Activated CD4-positive, alpha-beta T cell treated with anti-CD3 and anti-CD28 coated beads, Interleukin-2, amount 10 ng/mL, durations not matched to agents 7 days and 5 days (primary cell): Measurements from ENCODE around the gene ZGRF1. TPM values are rescaled to one million over a fixed set of nuclear protein-coding genes. Genes with fewer than 3 reads are reported as not detected.
"Not testable (repeated sequence)": the region's sequence is repeated elsewhere in the genome, so short reads cannot be mapped to it uniquely, and the experiment has no call there.

Experiments used
- CTCF ChIA-PET: fragments of 350-600 bp; sonication (Branson Sonifier 250); formaldehyde crosslinking; loops from one replicate; lab custom pipeline; 2021; ENCODE audit warnings: antibody characterized with exemption; lab: Charles Lee
- POLR2A ChIA-PET: fragments of 350-600 bp; sonication (Branson Sonifier 250); formaldehyde crosslinking; loops from one replicate; lab custom pipeline; 2021; ENCODE audit warnings: antibody characterized with exemption; lab: Charles Lee
- DNase-seq: peaks from one replicate; pipeline ENCODE4 v3.0.0-alpha.2; 2020
- H3K27ac Mint-ChIP-seq: one replicate; pipeline ENCODE4 v1.8.0; 2021; ENCODE audit warnings: mild to moderate bottlenecking, moderate library complexity, mixed read lengths
- H3K27me3 Mint-ChIP-seq: one replicate; pipeline ENCODE4 v1.8.0; 2021; ENCODE audit warnings: mixed read lengths
- H3K36me3 Mint-ChIP-seq: one replicate; pipeline ENCODE4 v1.8.0; 2021; ENCODE audit warnings: low read depth, mixed read lengths
- H3K4me1 Mint-ChIP-seq: one replicate; pipeline ENCODE4 v1.8.0; 2021; ENCODE audit warnings: mixed read lengths
- H3K4me3 Mint-ChIP-seq: one replicate; pipeline ENCODE4 v1.8.0; 2021; ENCODE audit warnings: mild to moderate bottlenecking, moderate library complexity, mixed read lengths
- H3K9me3 Mint-ChIP-seq: one replicate; pipeline ENCODE4 v1.8.0; 2021; ENCODE audit warnings: mixed read lengths
- total RNA-seq, 2 experiments: library from RNA; stranded (reverse); gene quantifications; one replicate each; pipeline ENCODE4 v1.2.3, GENCODE V29; 2021

ZGRF1 gene
- total RNA-seq, 2 experiments from 2014 or later, result 38.7 to 40.0 TPM

- H3K27me3 Mint-ChIP-seq, result no peaks in the 10 kb centered on the region
- POLR2A ChIA-PET, result no interaction called here
- CTCF ChIA-PET, result interaction anchor here (0.8 to 1.0 kb wide), 2 partner anchors 16 to 26 kb away, joined by 3 read pairs; no protein-coding TSS in a partner anchor
- no peak overlapping the region for H3K4me3 Mint-ChIP-seq
- DNase-seq, result no peak
- H3K36me3 Mint-ChIP-seq, result peaks cover 40% of the 10 kb centered on the region
- peaks cover 5% of the 10 kb centered on the region for H3K4me1 Mint-ChIP-seq
- no peaks in the 10 kb centered on the region for H3K9me3 Mint-ChIP-seq
- H3K27ac Mint-ChIP-seq, result no peak overlapping the region
Observed at GRCh38 chr4:112563431-112564200, 73.1 kb downstream of the ZGRF1 start.

DNA sequence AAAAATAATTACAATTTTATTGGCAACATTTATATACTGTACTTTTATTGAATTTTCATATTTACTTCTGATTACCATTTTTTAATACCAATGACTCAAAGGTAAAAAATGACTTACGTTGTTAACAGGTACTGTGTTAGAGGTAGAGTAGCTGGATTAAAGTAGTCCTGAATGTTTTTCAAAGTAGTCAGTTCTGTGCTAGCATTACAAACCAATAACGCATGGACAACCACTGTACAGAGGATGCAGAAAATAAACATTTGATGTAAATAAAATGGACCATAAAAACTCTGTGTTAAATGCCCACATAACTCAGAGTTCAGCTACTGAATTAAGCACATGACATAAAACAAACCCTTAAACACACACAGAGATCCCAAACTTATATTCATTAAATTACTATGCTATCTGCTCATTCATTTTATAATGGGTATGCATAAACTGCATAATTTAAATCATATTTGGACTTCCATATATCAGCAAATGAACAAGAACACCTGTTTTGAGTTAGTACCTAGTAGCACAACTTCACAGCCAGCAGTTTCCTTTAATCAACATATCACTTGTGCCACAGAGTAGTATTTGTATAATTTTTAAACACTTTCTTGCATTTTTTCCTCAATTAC lies 74.3 kb downstream of the ZGRF1 start:
- Mint-ChIP-seq H3K4me3 (no peak overlapping the region), H3K9me3 (no peaks in the 10 kb centered on the region), H3K27ac (no peak overlapping the region), H3K36me3 (peaks cover 42% of the 10 kb centered on the region), H3K4me1 (peaks cover 5% of the 10 kb centered on the region), H3K27me3 (no peaks in the 10 kb centered on the region)
- POLR2A ChIA-PET, result no interaction called here
- CTCF ChIA-PET, result no interaction called here
- no peak for DNase-seq

GRCh38 chr4:112560084-112560483 lies 76.6 kb downstream of the ZGRF1 start:
- Mint-ChIP-seq H3K27ac (no peak overlapping the region), H3K9me3 (no peaks in the 10 kb centered on the region), H3K27me3 (no peaks in the 10 kb centered on the region), H3K4me1 (peaks cover 5% of the 10 kb centered on the region), H3K4me3 (no peak overlapping the region), H3K36me3 (peaks cover 25% of the 10 kb centered on the region)
- CTCF ChIA-PET, result no interaction called here
- no peak for DNase-seq
- POLR2A ChIA-PET, result no interaction called here

DNA sequence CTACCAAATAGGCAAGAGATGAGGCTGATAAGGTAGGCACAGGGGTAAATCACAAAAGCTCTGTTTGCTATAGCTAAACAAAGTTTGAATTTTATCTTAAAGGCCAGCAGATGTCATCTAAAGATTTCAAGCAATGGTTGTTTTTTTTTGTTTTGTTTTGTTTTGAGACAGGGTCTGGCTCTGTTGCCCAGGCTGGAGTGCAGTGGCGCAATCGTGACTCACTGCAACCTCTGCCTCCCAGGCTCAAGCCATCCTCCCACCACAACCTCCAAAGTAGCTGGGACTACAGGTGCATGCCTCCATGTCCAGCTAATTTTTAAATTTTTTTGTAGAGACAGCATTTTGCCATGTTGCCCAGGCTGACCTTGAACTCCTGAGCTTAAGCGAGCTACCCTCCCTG lies 77.7 kb downstream of the ZGRF1 start:
- CTCF ChIA-PET, result no interaction called here
- POLR2A ChIA-PET, result no interaction called here
- Mint-ChIP-seq H3K27ac (no peak overlapping the region), H3K9me3 (no peaks in the 10 kb centered on the region), H3K4me1 (peaks cover 5% of the 10 kb centered on the region), H3K4me3 (no peak overlapping the region), H3K27me3 (no peaks in the 10 kb centered on the region), H3K36me3 (peaks cover 29% of the 10 kb centered on the region)
- no peak for DNase-seq

GRCh38 chr4:112557676-112558411 lies 78.9 kb downstream of the ZGRF1 start:
- Mint-ChIP-seq H3K9me3 (no peaks in the 10 kb centered on the region), H3K27ac (no peak overlapping the region), H3K27me3 (no peaks in the 10 kb centered on the region), H3K36me3 (peaks cover 33% of the 10 kb centered on the region), H3K4me3 (no peak overlapping the region), H3K4me1 (peaks cover 5% of the 10 kb centered on the region)
- ChIA-PET CTCF (interaction anchor here (0.7 kb wide), 1 partner anchor 10 kb away, joined by 3 read pairs; no protein-coding TSS in a partner anchor), POLR2A (no interaction called here)
- DNase-seq, result no peak

DNA sequence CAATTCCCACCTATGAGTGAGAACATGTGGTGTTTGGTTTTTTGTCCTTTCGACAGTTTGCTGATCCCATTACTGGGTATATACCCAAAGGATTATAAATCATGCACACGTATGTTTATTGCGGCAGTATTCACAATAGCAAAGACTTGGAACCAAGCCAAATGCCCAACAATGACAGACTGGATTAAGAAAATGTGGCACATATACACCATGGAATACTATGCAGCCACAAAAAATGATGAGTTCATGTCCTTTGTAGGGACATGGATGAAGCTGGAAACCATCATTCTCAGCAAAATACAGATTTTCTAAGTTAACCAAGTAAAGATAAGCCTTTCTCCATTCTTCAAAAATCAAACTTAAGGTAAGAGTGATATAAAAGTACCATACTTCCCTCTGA lies 82.4 kb downstream of the ZGRF1 start:
- H3K4me1 Mint-ChIP-seq, DNase-seq, CTCF ChIA-PET, POLR2A ChIA-PET, H3K4me3 Mint-ChIP-seq, H3K27ac Mint-ChIP-seq, H3K27me3 Mint-ChIP-seq, H3K9me3 Mint-ChIP-seq: not testable (repeated sequence)
- H3K36me3 Mint-ChIP-seq, result peaks cover 23% of the 10 kb centered on the region

- H3K27me3 Mint-ChIP-seq, result no peaks in the 10 kb centered on the region
- peaks cover 14% of the 10 kb centered on the region for H3K36me3 Mint-ChIP-seq
- no peak overlapping the region for H3K27ac Mint-ChIP-seq
- ChIA-PET POLR2A (no interaction called here), CTCF (no interaction called here)
- DNase-seq, result no peak
- no peaks in the 10 kb centered on the region for H3K4me1 Mint-ChIP-seq
- no peaks in the 10 kb centered on the region for H3K9me3 Mint-ChIP-seq
- no peak overlapping the region for H3K4me3 Mint-ChIP-seq
Observed at GRCh38 chr4:112552668-112553067, 84.0 kb downstream of the ZGRF1 start.

- no peaks in the 10 kb centered on the region for H3K27me3 Mint-ChIP-seq
- no peaks in the 10 kb centered on the region for H3K4me1 Mint-ChIP-seq
- H3K4me3 Mint-ChIP-seq, result no peak overlapping the region
- ChIA-PET POLR2A (no interaction called here), CTCF (interaction anchor here (0.9 to 1.4 kb wide), 4 partner anchors 21 to 230 kb away, joined by 3 to 4 read pairs (median 4); no protein-coding TSS in a partner anchor)
- H3K36me3 Mint-ChIP-seq, result peaks cover 18% of the 10 kb centered on the region
- H3K27ac Mint-ChIP-seq, result no peak overlapping the region
- H3K9me3 Mint-ChIP-seq, result no peaks in the 10 kb centered on the region
- DNase-seq, result no peak
Observed at GRCh38 chr4:112550728-112551127, 86.0 kb downstream of the ZGRF1 start.

GRCh38 chr4:112546476-112546875 lies 90.2 kb downstream of the ZGRF1 start:
- POLR2A ChIA-PET, result no interaction called here
- CTCF ChIA-PET, result no interaction called here
- peaks cover 4% of the 10 kb centered on the region for H3K36me3 Mint-ChIP-seq
- no peaks in the 10 kb centered on the region for H3K9me3 Mint-ChIP-seq
- no peak overlapping the region for H3K27ac Mint-ChIP-seq
- no peak overlapping the region for H3K4me3 Mint-ChIP-seq
- DNase-seq, result no peak
- H3K27me3 Mint-ChIP-seq, result no peaks in the 10 kb centered on the region
- no peaks in the 10 kb centered on the region for H3K4me1 Mint-ChIP-seq

GRCh38 chr4:112545346-112545745 lies 91.4 kb downstream of the ZGRF1 start:
- Mint-ChIP-seq H3K27me3 (no peaks in the 10 kb centered on the region), H3K4me3 (no peak overlapping the region), H3K27ac (no peak overlapping the region), H3K4me1 (no peaks in the 10 kb centered on the region), H3K9me3 (no peaks in the 10 kb centered on the region), H3K36me3 (peaks cover 4% of the 10 kb centered on the region)
- ChIA-PET POLR2A (no interaction called here), CTCF (no interaction called here)
- DNase-seq, result no peak

DNA sequence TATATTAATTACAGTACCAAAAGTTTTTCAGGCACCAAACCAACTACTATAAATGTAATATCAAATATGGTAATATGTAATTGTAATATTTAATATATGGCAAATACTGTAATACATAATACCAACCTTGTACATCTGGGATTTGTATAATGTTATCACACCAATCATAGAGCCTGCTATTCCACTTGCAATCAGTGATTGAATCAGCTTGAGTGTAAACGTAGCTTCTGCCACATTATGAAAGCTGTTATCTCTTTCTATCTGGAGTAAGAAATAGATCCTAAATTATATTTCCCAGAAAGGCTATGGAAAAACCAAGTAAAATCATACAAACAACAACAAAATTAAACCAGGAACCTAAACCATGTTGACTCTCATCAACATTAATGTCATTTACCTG lies 96.0 kb downstream of the ZGRF1 start:
- Mint-ChIP-seq H3K36me3 (peaks cover 6% of the 10 kb centered on the region), H3K4me3 (no peak overlapping the region), H3K27ac (no peak overlapping the region), H3K9me3 (no peaks in the 10 kb centered on the region), H3K27me3 (no peaks in the 10 kb centered on the region), H3K4me1 (no peaks in the 10 kb centered on the region)
- ChIA-PET CTCF (no interaction called here), POLR2A (no interaction called here)
- no peak for DNase-seq

GRCh38 chr4:112536123-112536522 lies 100.6 kb downstream of the ZGRF1 start:
- no peak overlapping the region for H3K4me3 Mint-ChIP-seq
- CTCF ChIA-PET, result no interaction called here
- DNase-seq, result no peak
- no peaks in the 10 kb centered on the region for H3K9me3 Mint-ChIP-seq
- H3K27me3 Mint-ChIP-seq, result peaks cover 4% of the 10 kb centered on the region
- POLR2A ChIA-PET, result no interaction called here
- no peak overlapping the region for H3K27ac Mint-ChIP-seq
- H3K36me3 Mint-ChIP-seq, result peaks cover 6% of the 10 kb centered on the region
- H3K4me1 Mint-ChIP-seq, result no peaks in the 10 kb centered on the region

DNA sequence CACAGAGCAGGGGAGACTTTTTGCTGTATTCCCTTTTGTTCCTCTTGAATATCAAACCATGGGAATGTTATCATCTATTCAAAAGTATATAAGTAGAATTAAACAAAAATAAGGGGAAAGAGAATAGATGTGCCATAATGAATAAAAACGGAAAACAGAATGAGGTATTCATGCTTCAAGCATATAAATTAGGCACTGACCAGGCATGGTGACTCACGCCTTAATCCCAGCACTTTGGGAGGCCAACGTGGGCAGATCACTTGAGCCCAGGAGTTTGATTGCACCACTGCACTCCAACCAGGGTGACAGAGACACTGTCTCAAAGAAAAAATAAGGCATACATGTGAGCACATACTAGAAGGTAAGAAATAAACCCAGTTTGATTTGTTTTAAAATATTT lies 104.4 kb downstream of the ZGRF1 start:
- Mint-ChIP-seq H3K4me3 (no peak overlapping the region), H3K9me3 (no peaks in the 10 kb centered on the region), H3K36me3 (no peaks in the 10 kb centered on the region), H3K4me1 (no peaks in the 10 kb centered on the region), H3K27me3 (peaks cover 16% of the 10 kb centered on the region), H3K27ac (no peak overlapping the region)
- POLR2A ChIA-PET, result no interaction called here
- no peak for DNase-seq
- CTCF ChIA-PET, result interaction anchor here (0.6 to 1.0 kb wide), 4 partner anchors 8 to 221 kb away, joined by 3 read pairs; no protein-coding TSS in a partner anchor
